Germinal center (tissue), 1 donor: ENCODE results near the gene UBXN7.
"Not testable (repeated sequence)": the region's sequence is repeated elsewhere in the genome, so short reads cannot be mapped to it uniquely, and the experiment has no call there.

Source experiments
- DNase-seq: peaks from one replicate; pipeline ENCODE4 v3.0.0; 2012; ENCODE audit warnings: mixed read lengths, low spot score

UBXN7 gene

DNA sequence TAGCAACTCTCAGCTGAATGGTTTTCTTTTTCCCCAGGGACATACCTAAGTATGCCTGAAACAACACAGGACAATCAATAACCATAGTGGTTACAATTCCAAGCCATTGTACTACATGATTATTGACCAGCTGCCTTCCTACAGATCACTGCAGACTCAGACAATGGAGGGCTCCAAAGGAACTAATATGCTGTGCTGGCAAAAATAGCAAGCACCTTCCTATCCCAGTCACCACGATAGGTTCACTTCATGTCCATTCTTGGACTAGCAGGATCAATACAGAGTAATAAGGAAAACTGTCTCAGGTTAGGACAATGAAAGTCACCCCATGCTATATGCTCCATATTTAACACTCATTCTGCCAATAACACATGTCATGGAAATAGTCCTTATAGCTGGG lies 76.6 kb downstream of the UBXN7 start:
- no peak for DNase-seq

DNA sequence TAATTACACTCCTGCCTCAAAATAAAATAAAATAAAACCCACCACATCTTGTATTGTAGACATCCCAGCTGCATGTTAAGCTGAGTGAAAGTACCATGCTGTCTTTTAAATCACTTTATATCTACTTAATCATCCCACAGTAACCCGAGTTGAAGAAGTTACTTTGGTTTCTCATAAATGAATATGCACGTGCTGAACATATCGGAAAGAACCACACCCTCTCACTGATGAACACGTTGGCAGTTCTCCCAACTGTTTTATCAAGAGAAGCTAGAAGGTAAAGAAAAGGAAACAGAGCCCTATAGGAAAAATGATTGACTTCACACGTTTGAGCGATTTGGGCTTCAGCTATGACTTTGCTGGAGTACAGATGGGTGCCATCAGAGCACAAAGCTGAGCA lies 78.1 kb downstream of the UBXN7 start:
- no peak for DNase-seq

DNA sequence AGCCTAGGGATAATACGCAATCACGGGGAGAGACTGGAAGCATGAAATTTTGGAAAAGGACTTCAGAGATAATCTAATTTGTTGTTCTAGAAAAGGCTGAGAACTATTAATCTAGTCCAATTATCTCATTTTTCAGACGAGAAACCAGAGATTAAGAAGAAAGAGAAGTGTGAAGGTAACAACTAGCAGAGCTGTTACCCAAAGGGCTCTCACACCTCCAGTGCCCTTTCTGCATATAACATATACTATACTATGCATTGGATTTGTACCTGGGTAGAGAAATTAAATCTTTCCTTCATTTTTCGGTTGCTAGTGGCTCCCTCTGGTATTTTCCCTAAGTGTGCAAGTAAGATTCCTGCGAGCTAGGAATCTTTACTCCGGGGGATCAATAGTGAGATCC lies 80.7 kb downstream of the UBXN7 start:
- DNase-seq: no peak

- DNase-seq: no peak
Measured at GRCh38 chr3:196350067-196350466, 82.2 kb downstream of the UBXN7 start.

DNA sequence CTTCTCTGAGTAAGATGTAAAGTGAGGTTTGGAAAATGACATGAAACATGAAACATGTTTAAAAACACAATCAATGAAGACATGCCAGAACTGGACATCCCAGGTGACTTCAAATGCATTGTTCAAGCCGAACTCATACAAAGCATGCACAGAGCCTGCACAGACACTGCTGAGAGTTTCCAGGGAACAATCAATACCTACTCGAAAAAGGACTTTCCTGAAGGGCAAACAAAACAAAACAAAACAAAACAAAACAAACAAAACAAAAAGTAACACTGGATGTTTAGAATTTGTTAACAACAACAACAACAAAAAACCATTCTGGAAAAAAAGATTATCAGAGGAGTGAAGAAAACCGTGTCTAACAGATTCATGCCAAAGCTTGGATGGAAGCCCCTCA lies 83.5 kb downstream of the UBXN7 start:
- no peak for DNase-seq

GRCh38 chr3:196344663-196345062 lies 87.6 kb downstream of the UBXN7 start:
- peak; percentile 65 for DNase-seq

DNA sequence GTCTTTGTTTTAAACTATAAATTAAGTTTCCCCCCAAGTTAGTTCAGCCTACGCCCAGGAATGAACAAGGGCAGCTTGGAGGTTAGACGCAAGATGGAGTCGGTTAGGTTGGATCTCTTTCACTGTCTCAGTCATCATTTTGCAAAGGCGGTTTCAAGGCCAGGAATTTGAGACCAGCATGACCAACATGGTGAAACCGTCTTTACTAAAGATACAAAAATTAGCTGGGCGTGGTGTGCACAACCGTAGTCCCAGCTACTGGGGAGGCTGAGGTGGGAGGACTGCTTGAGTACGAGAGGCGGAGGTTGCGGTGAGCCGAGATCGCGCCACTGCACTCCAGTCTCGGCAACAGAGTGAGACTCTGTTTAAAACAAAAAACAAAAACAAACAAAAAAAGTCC lies 88.3 kb downstream of the UBXN7 start:
- DNase-seq: not testable (repeated sequence)

DNA sequence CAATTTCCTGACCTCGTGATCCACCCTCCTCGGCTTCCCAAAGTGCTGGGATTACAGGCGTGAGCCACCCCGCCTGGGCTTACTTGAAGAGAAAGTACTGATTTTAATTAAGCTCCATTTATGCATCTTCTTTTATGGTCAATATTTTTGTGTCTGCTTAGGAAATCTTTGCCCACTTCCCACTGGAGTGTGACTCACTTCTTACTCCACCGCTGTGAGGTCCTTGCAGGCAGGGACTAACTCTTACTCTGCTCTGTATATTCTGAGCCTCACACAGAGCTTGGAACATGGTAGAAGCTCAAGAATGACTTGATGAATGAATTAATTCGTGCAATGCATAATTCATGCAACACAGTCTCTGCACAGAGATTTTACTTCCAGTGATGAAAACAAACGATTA lies 91.1 kb downstream of the UBXN7 start:
- no peak for DNase-seq

- no peak for DNase-seq
Measured at GRCh38 chr3:196340466-196340865, 91.8 kb downstream of the UBXN7 start.

DNA sequence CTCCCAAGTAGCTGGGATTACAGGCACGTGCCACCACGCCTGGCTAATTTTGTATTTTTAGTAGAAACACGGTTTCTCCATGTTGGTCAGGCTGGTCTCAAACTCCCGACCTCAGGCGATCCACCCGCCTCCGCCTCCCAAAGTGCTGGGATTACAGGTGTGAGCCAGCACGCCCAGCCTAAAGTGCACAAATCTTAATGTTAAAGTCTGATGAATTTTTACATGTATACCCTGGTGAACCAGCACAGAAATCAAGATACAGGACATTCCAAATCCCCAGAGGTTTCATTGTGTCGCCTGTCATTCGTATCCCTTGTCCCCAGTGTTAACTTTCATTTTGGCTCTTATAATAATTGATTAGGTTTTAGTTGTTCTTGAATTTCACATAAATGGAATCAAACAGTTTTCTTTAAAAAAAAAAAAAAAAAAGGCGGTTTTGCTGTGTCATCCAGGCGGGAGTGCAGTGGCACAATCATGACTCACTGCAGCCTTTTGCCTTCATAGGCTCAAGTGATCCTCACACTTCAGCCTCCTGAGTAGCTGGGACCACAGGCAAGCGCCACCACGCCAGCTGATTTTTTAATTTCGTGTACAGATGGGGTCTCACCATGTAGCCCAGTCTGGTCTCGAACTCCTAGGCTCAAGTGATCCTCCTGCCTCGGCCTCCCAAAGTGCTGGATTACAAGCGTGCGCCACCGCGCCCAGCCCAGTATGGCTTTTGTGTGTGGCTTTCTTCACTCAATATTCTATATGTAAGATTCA lies 92.6 kb downstream of the UBXN7 start:
- no peak for DNase-seq

DNA sequence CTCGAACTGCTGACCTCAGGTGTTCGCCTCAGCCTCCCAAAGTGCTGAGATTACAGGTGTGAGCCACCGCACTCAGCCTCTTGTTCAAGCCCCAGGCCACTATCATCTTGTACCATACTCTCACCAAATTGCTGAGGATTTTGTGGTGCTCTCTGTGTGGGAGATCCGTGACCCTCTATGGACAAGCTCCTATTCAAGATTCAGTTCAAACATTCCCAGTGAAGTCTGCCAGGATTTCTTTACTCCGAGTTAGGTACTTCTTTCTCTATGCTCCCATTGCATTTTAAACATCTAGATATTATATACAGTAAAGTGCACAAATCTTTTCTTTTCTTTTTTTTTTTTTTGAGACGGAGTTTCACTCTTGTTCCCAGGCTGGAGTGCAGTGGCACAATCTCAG lies 93.2 kb downstream of the UBXN7 start:
- DNase-seq: no peak

- no peak for DNase-seq
Measured at GRCh38 chr3:196336319-196337145, 95.7 kb downstream of the UBXN7 start.

- DNase-seq: no peak
Measured at GRCh38 chr3:196335503-196335948, 96.7 kb downstream of the UBXN7 start.

GRCh38 chr3:196334982-196335381 lies 97.2 kb downstream of the UBXN7 start:
- no peak for DNase-seq

- no peak for DNase-seq
Measured at GRCh38 chr3:196332168-196332567, 100.1 kb downstream of the UBXN7 start.

DNA sequence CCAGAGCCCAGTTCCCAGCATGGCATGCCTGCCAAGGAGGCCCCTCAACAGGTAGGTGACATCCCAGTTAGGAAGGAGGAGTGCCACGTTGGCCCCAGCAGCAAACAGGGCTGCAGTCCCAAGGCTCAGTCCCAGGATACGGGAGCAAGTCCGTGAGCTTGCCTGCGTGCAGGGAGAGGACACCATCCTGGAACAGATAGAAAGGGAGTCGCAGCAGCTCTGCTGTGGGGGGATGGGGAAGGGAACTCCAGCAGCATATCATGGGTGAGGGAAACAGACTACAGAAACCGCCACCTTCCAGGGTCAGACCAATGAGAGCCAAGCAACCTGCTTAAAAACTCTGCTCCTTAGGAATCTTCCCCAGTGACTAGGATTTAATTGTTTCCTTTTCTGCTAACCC lies 104.8 kb downstream of the UBXN7 start:
- DNase-seq: no peak

- no peak for DNase-seq
Measured at GRCh38 chr3:196326936-196327335, 105.3 kb downstream of the UBXN7 start.

DNA sequence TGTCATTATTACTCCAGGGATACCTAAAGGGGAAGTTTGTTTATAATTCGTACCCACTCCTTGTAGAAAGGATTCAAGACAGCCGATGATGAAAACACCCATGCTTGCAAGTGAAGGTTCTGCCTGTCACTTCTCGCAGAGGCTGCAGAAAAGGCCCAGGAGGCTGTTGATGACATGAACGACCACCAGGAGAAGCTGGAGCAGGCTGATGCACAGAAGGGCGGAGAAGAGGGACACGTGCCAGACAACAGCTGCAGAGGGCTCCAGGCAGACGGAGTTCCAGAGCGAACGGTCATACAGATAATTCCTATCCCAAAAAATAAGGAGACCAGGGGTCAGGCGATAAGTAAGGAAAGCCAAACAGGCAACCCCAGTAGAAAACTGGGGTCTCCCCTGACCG lies 108.5 kb downstream of the UBXN7 start:
- DNase-seq: no peak

DNA sequence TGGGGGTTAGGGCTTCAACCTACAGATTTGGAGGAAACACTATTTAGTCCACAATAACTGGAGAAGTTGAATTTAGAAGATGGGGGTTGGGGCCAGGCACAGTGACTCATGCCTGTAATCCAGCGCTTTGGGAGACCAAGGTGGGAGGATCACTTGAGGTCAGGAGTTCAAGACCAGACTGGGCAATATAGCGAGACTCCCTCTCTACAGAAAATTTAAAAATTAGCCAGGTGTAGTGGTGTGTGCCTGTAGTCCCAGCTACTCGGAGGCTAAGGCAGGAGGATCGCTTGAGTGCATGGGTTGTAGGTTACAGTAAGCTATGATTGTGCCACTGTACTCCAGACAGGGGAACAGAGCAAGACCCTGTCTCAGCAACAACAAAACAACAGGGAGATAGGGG lies 109.2 kb downstream of the UBXN7 start:
- no peak for DNase-seq

GRCh38 chr3:196321162-196321561 lies 111.1 kb downstream of the UBXN7 start:
- no peak for DNase-seq

DNA sequence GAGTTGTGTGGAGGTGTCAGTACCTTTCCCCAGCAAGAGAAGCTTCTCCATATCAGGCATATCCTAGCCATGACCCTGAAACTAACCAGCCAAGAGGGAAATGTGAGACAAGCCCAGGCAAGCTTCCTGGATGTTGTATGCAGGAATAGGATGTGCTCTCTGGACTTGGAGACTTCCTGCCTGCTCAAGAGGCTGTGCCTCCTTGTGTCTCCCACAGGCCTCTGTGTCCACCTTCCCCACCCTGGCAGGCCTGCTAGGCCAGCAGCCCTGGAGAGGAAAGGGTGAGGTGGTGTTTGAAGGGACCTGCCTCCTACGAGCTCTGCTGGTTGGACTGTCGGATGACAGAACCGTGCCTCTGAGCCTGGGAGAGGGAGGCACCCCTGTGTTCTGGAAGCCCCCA lies 112.1 kb downstream of the UBXN7 start:
- DNase-seq: no peak

- peak; percentile 97 for DNase-seq
Measured at GRCh38 chr3:196317687-196318467, 114.3 kb downstream of the UBXN7 start, which contains the start of gene DYNLT2B. Gene DYNLT2B, minus strand, starts transcription at chr3:196318240. Its CDS starts 88 bp downstream, at chr3:196318152.
